Smooth muscle cell (in vitro differentiated cells): Measurements from ENCODE around the gene RFXAP. TPM values are rescaled to one million over a fixed set of nuclear protein-coding genes. Genes with fewer than 3 reads are reported as not detected.

Experiments used
- DNase-seq: peaks from one replicate; lab custom pipeline; 2025; ENCODE audit not compliant: unreplicated experiment; lab: John Stamatoyannopoulos, UW
- H2AFZ ChIP-seq: fragments of 200-600 bp; sonication (generic); 2 replicates; pipeline ENCODE4 v1.6.0; 2016; ENCODE audit warnings: antibody characterized with exemption, low read depth, mild to moderate bottlenecking
- H3F3A ChIP-seq: fragments of 200-600 bp; sonication (generic); 2 replicates; pipeline ENCODE4 v1.6.0; 2017; ENCODE audit warnings: antibody characterized with exemption, low read depth
- H3K27ac ChIP-seq: fragments of 200-600 bp; sonication (generic); 2 replicates; pipeline ENCODE4 v1.5.1; 2016; ENCODE audit warnings: low read depth, mild to moderate bottlenecking
- H3K27me3 ChIP-seq: fragments of 200-600 bp; sonication (generic); 2 replicates; pipeline ENCODE4 v1.6.1; 2016; ENCODE audit warnings: low read depth, mild to moderate bottlenecking
- H3K36me3 ChIP-seq: fragments of 200-600 bp; sonication (generic); 2 replicates; pipeline ENCODE4 v1.5.1; 2016; ENCODE audit warnings: low read depth
- H3K4me1 ChIP-seq: fragments of 200-600 bp; sonication (generic); 2 replicates; pipeline ENCODE4 v1.5.1; 2016; ENCODE audit warnings: low read depth
- H3K4me2 ChIP-seq: fragments of 200-600 bp; sonication (generic); 2 replicates; pipeline ENCODE4 v1.6.0; 2016; ENCODE audit warnings: mild to moderate bottlenecking
- H3K4me3 ChIP-seq: fragments of 200-600 bp; sonication (generic); 2 replicates; pipeline ENCODE4 v1.5.1; 2016; ENCODE audit warnings: mild to moderate bottlenecking
- H3K79me2 ChIP-seq: fragments of 200-600 bp; sonication (generic); 2 replicates; pipeline ENCODE4 v1.6.0; 2016; ENCODE audit warnings: low read depth, mild to moderate bottlenecking
- H3K9ac ChIP-seq: fragments of 200-600 bp; sonication (generic); 2 replicates; pipeline ENCODE4 v1.6.0; 2016; ENCODE audit warnings: low read depth
- H3K9me3 ChIP-seq: fragments of 200-600 bp; sonication (generic); replicated peaks from 2 replicates; pipeline ENCODE4 v1.5.1; 2016; ENCODE audit warnings: low read depth
- H4K20me1 ChIP-seq: fragments of 200-600 bp; sonication (generic); 2 replicates; pipeline ENCODE4 v1.6.0; 2016; ENCODE audit warnings: low read depth
- WGBS: methylation state at CpG from one replicate; pipeline ENCODE4 v1.1.7; 2016; ENCODE audit warnings: low lambda C conversion rate; 5-methylcytosine and 5-hydroxymethylcytosine counted together
- polyA plus RNA-seq: library from polyadenylated mRNA; unstranded; fragments of >200 nt; fragmentation: Nextera tagmentation; extraction: Ambion mirVana; gene quantifications from 2 replicates; pipeline ENCODE4 v1.2.1, GENCODE V29; 2016
- total RNA-seq: library from RNA; depleted of rRNA; stranded (reverse); fragments of >200 nt; gene quantifications from 2 replicates; pipeline ENCODE4 v1.2.3, GENCODE V29; 2014
- TF ChIP-seq, protein P1 (sequence below): fragments of 200-600 bp; sonication (generic); IDR thresholded peaks from 2 replicates; pipeline ENCODE4 v1.5.1; 2017; ENCODE audit warnings: borderline replicate concordance, mild to moderate bottlenecking, antibody characterized with exemption; ENCODE audit not compliant: insufficient read depth, poor library complexity, severe bottlenecking

The RFXAP gene
- total and polyA plus RNA-seq, 2 experiments from 2014 or later = 0.81 to 2.9 TPM

DNA sequence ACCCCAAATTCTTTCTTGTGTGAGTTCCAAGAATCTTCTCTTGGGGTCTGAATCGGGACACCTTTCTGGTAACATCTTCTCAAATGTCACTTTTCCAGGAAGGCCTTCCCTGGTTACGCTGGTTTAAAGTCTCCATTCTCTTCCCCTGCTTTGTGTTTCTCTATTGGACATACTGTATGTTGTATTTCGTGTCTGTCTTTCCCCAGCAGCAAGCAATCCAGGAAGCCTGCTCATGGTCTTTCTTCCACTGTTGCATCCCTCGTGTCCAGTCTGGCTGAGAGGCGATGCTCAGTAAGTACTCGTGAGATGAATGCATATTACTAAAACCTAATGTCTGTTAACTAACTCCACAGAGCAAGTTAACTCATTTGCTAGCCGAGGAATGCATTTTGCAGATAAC lies 43.7 kb downstream of the RFXAP start:
- H3K9ac ChIP-seq = no peak overlapping the region
- H3K79me2 ChIP-seq = no peaks in the 10 kb centered on the region
- TF ChIP-seq, protein P1, sequence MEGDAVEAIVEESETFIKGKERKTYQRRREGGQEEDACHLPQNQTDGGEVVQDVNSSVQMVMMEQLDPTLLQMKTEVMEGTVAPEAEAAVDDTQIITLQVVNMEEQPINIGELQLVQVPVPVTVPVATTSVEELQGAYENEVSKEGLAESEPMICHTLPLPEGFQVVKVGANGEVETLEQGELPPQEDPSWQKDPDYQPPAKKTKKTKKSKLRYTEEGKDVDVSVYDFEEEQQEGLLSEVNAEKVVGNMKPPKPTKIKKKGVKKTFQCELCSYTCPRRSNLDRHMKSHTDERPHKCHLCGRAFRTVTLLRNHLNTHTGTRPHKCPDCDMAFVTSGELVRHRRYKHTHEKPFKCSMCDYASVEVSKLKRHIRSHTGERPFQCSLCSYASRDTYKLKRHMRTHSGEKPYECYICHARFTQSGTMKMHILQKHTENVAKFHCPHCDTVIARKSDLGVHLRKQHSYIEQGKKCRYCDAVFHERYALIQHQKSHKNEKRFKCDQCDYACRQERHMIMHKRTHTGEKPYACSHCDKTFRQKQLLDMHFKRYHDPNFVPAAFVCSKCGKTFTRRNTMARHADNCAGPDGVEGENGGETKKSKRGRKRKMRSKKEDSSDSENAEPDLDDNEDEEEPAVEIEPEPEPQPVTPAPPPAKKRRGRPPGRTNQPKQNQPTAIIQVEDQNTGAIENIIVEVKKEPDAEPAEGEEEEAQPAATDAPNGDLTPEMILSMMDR = no peak
- H3F3A ChIP-seq = no peaks in the 10 kb centered on the region
- no peaks in the 10 kb centered on the region for H4K20me1 ChIP-seq
- no peak overlapping the region for H3K4me3 ChIP-seq
- H2AFZ ChIP-seq = no peak overlapping the region
- no peaks in the 10 kb centered on the region for H3K4me1 ChIP-seq
- peaks cover 7% of the 10 kb centered on the region for H3K36me3 ChIP-seq
- H3K27me3 ChIP-seq = no peaks in the 10 kb centered on the region
- no peak overlapping the region for H3K4me2 ChIP-seq
- 94% methylated on average over 7 of the region's 7 CpGs for WGBS
- no peak overlapping the region for H3K27ac ChIP-seq
- no peak for DNase-seq
- H3K9me3 ChIP-seq = no peaks in the 10 kb centered on the region

DNA sequence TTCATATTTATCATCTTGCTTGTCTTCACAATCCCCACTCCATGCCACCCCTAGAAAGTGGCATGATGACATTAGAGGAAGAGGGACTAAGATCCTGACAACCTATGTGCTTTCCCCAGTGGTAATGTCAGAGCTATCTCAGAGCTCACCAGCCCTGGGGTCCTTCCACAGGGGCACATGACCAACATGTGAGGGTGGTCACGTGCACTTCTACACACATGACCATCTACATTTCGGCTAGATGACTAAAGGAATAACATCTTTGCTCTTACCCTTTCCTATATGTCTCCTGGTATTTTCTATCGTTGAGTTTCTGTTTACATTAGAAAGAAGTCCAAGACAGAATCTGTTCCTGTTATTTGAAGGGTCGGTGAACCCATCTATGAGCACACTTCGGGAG lies 46.2 kb downstream of the RFXAP start:
- H2AFZ ChIP-seq = no peak overlapping the region
- H3K27ac ChIP-seq = no peak overlapping the region
- H3K9me3 ChIP-seq = no peaks in the 10 kb centered on the region
- no peaks in the 10 kb centered on the region for H3K4me1 ChIP-seq
- H3K4me2 ChIP-seq = no peak overlapping the region
- no peak overlapping the region for H3K4me3 ChIP-seq
- H3K9ac ChIP-seq = no peak overlapping the region
- H3F3A ChIP-seq = no peaks in the 10 kb centered on the region
- no peaks in the 10 kb centered on the region for H3K79me2 ChIP-seq
- peaks cover 7% of the 10 kb centered on the region for H3K36me3 ChIP-seq
- H4K20me1 ChIP-seq = no peaks in the 10 kb centered on the region
- DNase-seq = no peak
- TF ChIP-seq, protein P1 = no peak
- WGBS = 92% methylated on average over 5 of the region's 5 CpGs
- H3K27me3 ChIP-seq = no peaks in the 10 kb centered on the region

DNA sequence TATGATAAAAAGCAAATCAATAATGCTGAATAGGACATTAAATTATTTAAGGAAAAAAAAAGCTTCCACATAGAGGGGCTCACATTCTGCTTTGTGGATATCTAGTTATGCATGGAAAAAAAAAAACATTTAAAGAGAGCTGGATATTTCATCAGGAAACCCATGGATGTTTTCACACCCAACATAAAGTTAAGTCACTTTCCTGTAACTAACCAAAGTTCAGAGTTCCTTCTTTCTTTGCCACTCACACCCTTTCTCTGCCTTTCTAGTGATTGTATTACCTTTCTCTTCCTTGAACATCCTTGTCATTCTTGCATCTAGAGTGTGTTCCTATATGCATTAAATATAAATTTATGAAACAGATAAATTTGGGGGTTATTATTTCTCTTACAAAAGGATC lies 47.2 kb downstream of the RFXAP start:
- TF ChIP-seq, protein P1 = no peak
- Histone ChIP-seq H3K79me2 (no peaks in the 10 kb centered on the region), H3K4me2 (no peak overlapping the region), H3K4me3 (no peak overlapping the region), H3K9ac (no peak overlapping the region), H4K20me1 (no peaks in the 10 kb centered on the region), H3K27ac (no peak overlapping the region), H3K36me3 (peaks cover 7% of the 10 kb centered on the region), H3K27me3 (no peaks in the 10 kb centered on the region), H3K9me3 (no peaks in the 10 kb centered on the region), H3F3A (no peaks in the 10 kb centered on the region), H3K4me1 (no peaks in the 10 kb centered on the region), H2AFZ (no peak overlapping the region)
- no peak for DNase-seq

GRCh38 chr13:36870050-36870692 lies 51.1 kb downstream of the RFXAP start:
- Histone ChIP-seq H3K36me3 (peaks cover 3% of the 10 kb centered on the region), H3F3A (no peaks in the 10 kb centered on the region), H3K27ac (no peak overlapping the region), H2AFZ (no peak overlapping the region), H4K20me1 (no peaks in the 10 kb centered on the region), H3K4me1 (no peaks in the 10 kb centered on the region), H3K9me3 (no peaks in the 10 kb centered on the region), H3K9ac (no peak overlapping the region), H3K4me2 (no peak overlapping the region), H3K4me3 (no peak overlapping the region), H3K27me3 (no peaks in the 10 kb centered on the region), H3K79me2 (no peaks in the 10 kb centered on the region)
- WGBS = 92% methylated on average over 1 of the region's 1 CpG
- no peak for DNase-seq
- TF ChIP-seq, protein P1 = no peak
